ENCODE results near the gene ABHD18. TPM values are rescaled to one million over a fixed set of nuclear protein-coding genes. Genes with fewer than 3 reads are reported as not detected.
"Not testable (repeated sequence)": the region's sequence is repeated elsewhere in the genome, so short reads cannot be mapped to it uniquely, and the experiment has no call there.

ABHD18 gene
- total and polyA plus RNA-seq, 7 donors = 4.5 to 21.4 (median 8.8) TPM

GRCh38 chr4:128061566-128062536, 96.6 kb downstream of the ABHD18 start:
- peak overlapping the region; percentile 97 for H3K27ac ChIP-seq
- TF ChIP-seq CTCF (IDR thresholded peaks at IDR 0.05) = no peak
- H3K4me1 ChIP-seq = peaks cover 21% of the 10 kb centered on the region
- no peaks in the 10 kb centered on the region for H3K9me3 ChIP-seq
- ATAC-seq = peak; percentile 33 to 49 (median 48)
- H3K4me3 ChIP-seq = peak overlapping the region; percentile 84
- intact Hi-C loops (cut with DNase I) = loop anchor here in 1 of 2 donors (2.0 to 5.0 kb wide), 2 partner anchors 97 to 280 kb away; partner anchors contain the start of genes ABHD18, HSPA4L and MFSD8
- no peaks in the 10 kb centered on the region for H3K36me3 ChIP-seq (ENCODE audit: insufficient read depth in 1 of 2, low read depth in 1 of 2)
- DNase-seq = peak; percentile 67 to 76
- 0 to 1% (median 0%) methylated on average over 49 to 101 of the region's 101 CpGs for WGBS, 3 donors
- no peaks in the 10 kb centered on the region for H3K27me3 ChIP-seq (ENCODE audit: insufficient read depth in 3 of 3, low read length in 2 of 3)

- H3K27me3 ChIP-seq (ENCODE audit: insufficient read depth in 3 of 3, low read length in 2 of 3); ATAC-seq; H3K9me3 ChIP-seq; intact Hi-C loops (cut with DNase I); DNase-seq; H3K27ac ChIP-seq; H3K36me3 ChIP-seq (ENCODE audit: insufficient read depth in 1 of 2, low read depth in 1 of 2); H3K4me3 ChIP-seq: not testable (repeated sequence)
- 94 to 97% (median 97%) methylated on average over 8 to 10 of the region's 10 CpGs for WGBS, 3 donors
- peaks cover 21% of the 10 kb centered on the region for H3K4me1 ChIP-seq
Observed at GRCh38 chr4:128066453-128066820, 101.2 kb downstream of the ABHD18 start.

GRCh38 chr4:128068918-128069317, 103.7 kb downstream of the ABHD18 start:
- no peak for TF ChIP-seq CTCF (IDR thresholded peaks at IDR 0.05)
- H3K4me3 ChIP-seq = no peak overlapping the region
- no peaks in the 10 kb centered on the region for H3K36me3 ChIP-seq (ENCODE audit: insufficient read depth in 1 of 2, low read depth in 1 of 2)
- no peak for ATAC-seq
- WGBS, 3 donors = 89 to 96% (median 93%) methylated on average over 3 of the region's 3 CpGs
- intact Hi-C loops (cut with DNase I) = no loop called here
- no peak overlapping the region for H3K27ac ChIP-seq
- H3K27me3 ChIP-seq (ENCODE audit: insufficient read depth in 3 of 3, low read length in 2 of 3) = no peaks in the 10 kb centered on the region
- no peak for DNase-seq
- no peaks in the 10 kb centered on the region for H3K9me3 ChIP-seq
- peaks cover 16% of the 10 kb centered on the region for H3K4me1 ChIP-seq

DNA sequence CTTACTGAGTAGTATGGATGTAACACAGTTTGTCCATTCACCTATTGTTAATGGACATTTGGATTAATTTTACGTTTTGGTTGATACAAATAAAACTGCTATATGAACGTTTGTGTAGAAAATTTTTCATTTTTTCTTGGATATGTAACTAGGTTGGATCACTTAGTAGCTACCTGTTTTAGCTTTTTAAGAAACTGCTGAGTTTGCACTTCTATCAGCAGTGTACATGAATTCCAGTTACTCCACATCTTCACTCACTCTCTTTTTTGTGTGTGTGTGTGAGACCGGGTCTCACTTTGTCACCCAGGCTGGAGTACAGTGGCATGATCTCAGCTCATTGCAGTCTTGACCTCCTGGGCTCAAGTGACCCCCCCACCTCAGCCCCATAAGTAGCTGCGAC, 111.3 kb downstream of the ABHD18 start:
- Histone ChIP-seq H3K36me3 (ENCODE audit: insufficient read depth in 1 of 2, low read depth in 1 of 2) (peaks cover 0 to 59% of the 10 kb centered on the region in 2 donors), H3K9me3 (no peaks in the 10 kb centered on the region), H3K4me1 (no peaks in the 10 kb centered on the region), H3K27ac (no peak overlapping the region), H3K27me3 (ENCODE audit: insufficient read depth in 3 of 3, low read length in 2 of 3) (no peaks in the 10 kb centered on the region), H3K4me3 (no peak overlapping the region)
- TF ChIP-seq CTCF (IDR thresholded peaks at IDR 0.05) = no peak
- no peak for DNase-seq
- no peak for ATAC-seq
- intact Hi-C loops (cut with DNase I) = no loop called here
- 87 to 96% (median 91%) methylated on average over 4 of the region's 4 CpGs for WGBS, 3 donors

Other genes with a start within 250 kb of the ABHD18 start
- gene SLC25A31, start 235.0 kb upstream of the ABHD18 start, total RNA-seq = not detected
- gene SLC25A31, start 235.0 kb upstream of the ABHD18 start, polyA plus RNA-seq = under 1 TPM in 1 of 3 donors, not detected in 2; 0.05 TPM
- gene HSPA4L, start 183.1 kb upstream of the ABHD18 start, total RNA-seq = 1 to 10 TPM; 1.6 to 8.2 (median 5.0) TPM
- gene HSPA4L, start 183.1 kb upstream of the ABHD18 start, polyA plus RNA-seq = 1 to 10 TPM in 1 of 3 donors, under 1 TPM in 2; 0.36 to 4.1 (median 0.86) TPM
- under 1 TPM in 3 of 4 donors, not detected in 1; 0.36 to 0.67 (median 0.42) TPM for gene PLK4, start 84.5 kb upstream of the ABHD18 start, total RNA-seq
- gene PLK4, start 84.5 kb upstream of the ABHD18 start, polyA plus RNA-seq = under 1 TPM; 0.14 to 0.65 (median 0.48) TPM
- gene MFSD8, start 233 bp upstream of the ABHD18 start, total RNA-seq = 10 to 100 TPM in 1 of 4 donors, 1 to 10 TPM in 3; 6.0 to 10.9 (median 7.4) TPM
- 1 to 10 TPM; 3.7 to 6.5 (median 4.4) TPM for gene MFSD8, start 233 bp upstream of the ABHD18 start, polyA plus RNA-seq
- gene LARP1B, start 95.9 kb downstream of the ABHD18 start, total RNA-seq = 10 to 100 TPM; 13.3 to 23.6 (median 20.1) TPM
- 10 to 100 TPM in 2 of 3 donors, 1 to 10 TPM in 1; 8.3 to 19.4 (median 11.7) TPM for gene LARP1B, start 95.9 kb downstream of the ABHD18 start, polyA plus RNA-seq